Nasal cavity respiratory epithelium epithelial cell of viscerocranial mucosa (primary cell): ENCODE measurements around the gene STAT4. TPM values are rescaled to one million over a fixed set of nuclear protein-coding genes. Genes with fewer than 3 reads are reported as not detected.

Experiments used
- total RNA-seq: library from RNA; depleted of rRNA; stranded (reverse); fragments of >200 nt; gene quantifications from 2 replicates; pipeline ENCODE4 v1.2.3, GENCODE V29; 2014

STAT4 gene
- 9.2 and 10.9 TPM in 2 replicates for total RNA-seq

GRCh38 chr2:191150600-191151330, at the start of gene STAT4:
Gene STAT4, minus strand, starts transcription at chr2:191150994. Its CDS starts 2,791 bp downstream, at chr2:191148203.

GRCh38 chr2:191013932-191014652, 136.7 kb downstream of the STAT4 start, which contains the start of gene STAT1:
Gene STAT1, minus strand, starts transcription at chr2:191014171. Its CDS starts 4,168 bp downstream, at chr2:191010003.

Other genes with a start within 250 kb of the STAT4 start
- 59.5 and 71.5 TPM in 2 replicates for gene STAT1, start 136.8 kb downstream of the STAT4 start, total RNA-seq
- gene MYO1B, start 94.4 kb upstream of the STAT4 start, total RNA-seq: 405 and 429 TPM in 2 replicates